Measurements from ENCODE around the gene ELP4. TPM values are rescaled to one million over a fixed set of nuclear protein-coding genes. Genes with fewer than 3 reads are reported as not detected.

The ELP4 gene
- total and polyA plus RNA-seq, 2 experiments from 2014 or later: 28.2 to 38.3 TPM

DNA sequence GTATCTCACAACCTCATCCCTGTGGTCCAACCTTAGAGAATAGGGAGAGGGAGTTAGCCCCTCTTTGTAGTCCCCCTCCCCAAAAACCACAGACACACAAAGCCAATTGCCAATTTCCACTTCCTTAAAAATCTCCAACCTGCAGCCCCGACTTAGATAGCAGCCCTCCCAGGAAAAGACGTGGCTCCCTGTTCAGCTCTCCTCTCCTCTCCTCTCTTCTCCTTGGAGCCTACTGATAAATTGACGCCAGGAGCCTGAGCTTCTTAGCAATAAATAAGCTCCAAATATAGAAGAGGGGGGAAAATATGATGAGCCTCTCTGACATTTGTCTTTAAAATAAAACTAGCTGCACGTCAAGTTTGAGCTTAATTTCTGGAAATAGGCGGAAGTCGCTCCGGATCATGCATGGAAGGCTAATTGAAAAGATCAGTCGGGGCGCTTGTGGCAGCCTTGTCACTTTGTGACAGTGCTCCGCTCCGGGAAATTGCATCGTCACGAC, 294.3 kb downstream of the ELP4 start:
- Histone ChIP-seq H3K4me1 (ENCODE audit: insufficient read depth) (peaks cover 71% of the 10 kb centered on the region), H3F3A (replicated peaks; ENCODE audit: low read depth) (peaks cover 51% of the 10 kb centered on the region), H3K27me3 (ENCODE audit: insufficient read depth) (peaks cover 100% of the 10 kb centered on the region), H3K4me2 (peak overlapping the region; percentile 74), H3K79me2 (replicated peaks; ENCODE audit: insufficient read depth) (no peaks in the 10 kb centered on the region), H3K36me3 (ENCODE audit: insufficient read depth) (no peaks in the 10 kb centered on the region), H4K20me1 (replicated peaks; ENCODE audit: insufficient read depth) (peaks cover 29% of the 10 kb centered on the region), H3K27ac (ENCODE audit: low read depth) (no peak overlapping the region), H3K4me3 (peak overlapping the region; percentile 58), H2AFZ (no peak overlapping the region), H3K9me2 (ENCODE audit: insufficient read depth) (no peaks in the 10 kb centered on the region)
- TF ChIP-seq EZH2 (IDR thresholded peaks at IDR 0.05; ENCODE audit: low read depth, unreplicated experiment) (peak; percentile 99), ZNF114 (CRISPR knock-in tag; IDR thresholded peaks at IDR 0.05) (no peak), JUNB (IDR thresholded peaks at IDR 0.05; ENCODE audit: unreplicated experiment) (no peak), EZH2phosphoT487 (IDR thresholded peaks at IDR 0.05; ENCODE audit: unreplicated experiment) (peak; percentile 39)
- TF ChIP-seq, protein P1, sequence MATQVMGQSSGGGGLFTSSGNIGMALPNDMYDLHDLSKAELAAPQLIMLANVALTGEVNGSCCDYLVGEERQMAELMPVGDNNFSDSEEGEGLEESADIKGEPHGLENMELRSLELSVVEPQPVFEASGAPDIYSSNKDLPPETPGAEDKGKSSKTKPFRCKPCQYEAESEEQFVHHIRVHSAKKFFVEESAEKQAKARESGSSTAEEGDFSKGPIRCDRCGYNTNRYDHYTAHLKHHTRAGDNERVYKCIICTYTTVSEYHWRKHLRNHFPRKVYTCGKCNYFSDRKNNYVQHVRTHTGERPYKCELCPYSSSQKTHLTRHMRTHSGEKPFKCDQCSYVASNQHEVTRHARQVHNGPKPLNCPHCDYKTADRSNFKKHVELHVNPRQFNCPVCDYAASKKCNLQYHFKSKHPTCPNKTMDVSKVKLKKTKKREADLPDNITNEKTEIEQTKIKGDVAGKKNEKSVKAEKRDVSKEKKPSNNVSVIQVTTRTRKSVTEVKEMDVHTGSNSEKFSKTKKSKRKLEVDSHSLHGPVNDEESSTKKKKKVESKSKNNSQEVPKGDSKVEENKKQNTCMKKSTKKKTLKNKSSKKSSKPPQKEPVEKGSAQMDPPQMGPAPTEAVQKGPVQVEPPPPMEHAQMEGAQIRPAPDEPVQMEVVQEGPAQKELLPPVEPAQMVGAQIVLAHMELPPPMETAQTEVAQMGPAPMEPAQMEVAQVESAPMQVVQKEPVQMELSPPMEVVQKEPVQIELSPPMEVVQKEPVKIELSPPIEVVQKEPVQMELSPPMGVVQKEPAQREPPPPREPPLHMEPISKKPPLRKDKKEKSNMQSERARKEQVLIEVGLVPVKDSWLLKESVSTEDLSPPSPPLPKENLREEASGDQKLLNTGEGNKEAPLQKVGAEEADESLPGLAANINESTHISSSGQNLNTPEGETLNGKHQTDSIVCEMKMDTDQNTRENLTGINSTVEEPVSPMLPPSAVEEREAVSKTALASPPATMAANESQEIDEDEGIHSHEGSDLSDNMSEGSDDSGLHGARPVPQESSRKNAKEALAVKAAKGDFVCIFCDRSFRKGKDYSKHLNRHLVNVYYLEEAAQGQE (IDR thresholded peaks at IDR 0.05; ENCODE audit: unreplicated experiment): no peak
- no peak for ATAC-seq
- peaks cover 99% of the 10 kb centered on the region for H3K27me3 Mint-ChIP-seq (ENCODE audit: insufficient read depth, low read depth, poor library complexity)
- H3K36me3 Mint-ChIP-seq (ENCODE audit: low read depth): no peaks in the 10 kb centered on the region
- peak overlapping the region; percentile 65 for H3K4me3 Mint-ChIP-seq
- H3K4me1 Mint-ChIP-seq: peaks cover 63% of the 10 kb centered on the region
- no peak overlapping the region for H3K27ac Mint-ChIP-seq
- DNase-seq (ENCODE audit: low spot score): peak; percentile 71
- peaks cover 7% of the 10 kb centered on the region; the same call in 2 of the 3 replicates for H3K9me3 Mint-ChIP-seq

DNA sequence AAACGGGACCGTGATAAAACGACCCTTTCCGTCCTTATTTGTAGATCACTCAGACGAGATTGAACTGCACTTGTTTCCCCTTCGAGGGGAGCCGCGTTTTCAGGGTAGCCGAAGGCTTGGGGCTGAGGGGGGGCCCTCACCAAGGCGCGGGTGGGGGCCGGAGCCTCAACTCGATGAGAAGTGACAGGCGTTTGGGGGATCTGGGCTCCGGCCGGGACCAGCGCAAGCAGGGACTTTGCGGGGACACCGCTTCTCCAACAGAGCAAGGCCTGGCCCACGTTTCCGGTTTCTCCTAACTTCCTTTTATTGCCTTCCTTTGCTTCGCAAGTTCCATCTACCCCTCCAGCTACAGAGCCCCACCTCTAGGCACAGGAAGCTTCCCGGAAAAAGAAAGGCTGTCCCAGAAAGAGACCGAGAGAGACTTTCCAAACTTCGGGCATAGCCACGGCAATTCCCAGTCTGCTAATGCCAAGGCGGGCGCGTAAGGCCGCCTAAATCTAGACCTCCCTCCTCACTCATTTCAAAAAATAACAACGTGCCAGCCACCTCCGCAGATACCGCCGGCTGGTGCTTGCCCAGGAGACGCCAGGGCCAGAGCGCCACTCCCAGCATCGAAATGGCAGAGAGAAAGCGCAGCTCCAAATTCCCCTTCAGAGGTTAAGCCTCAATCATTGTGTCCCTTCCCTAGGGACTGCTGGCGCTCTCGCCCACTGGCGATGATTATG, 294.9 kb downstream of the ELP4 start:
- Histone ChIP-seq H3K79me2 (replicated peaks; ENCODE audit: insufficient read depth) (no peaks in the 10 kb centered on the region), H3K27ac (ENCODE audit: low read depth) (no peak overlapping the region), H3K27me3 (ENCODE audit: insufficient read depth) (peaks cover 100% of the 10 kb centered on the region), H2AFZ (peak overlapping the region; percentile 84), H3K4me1 (ENCODE audit: insufficient read depth) (peaks cover 77% of the 10 kb centered on the region), H4K20me1 (replicated peaks; ENCODE audit: insufficient read depth) (peaks cover 29% of the 10 kb centered on the region), H3K4me3 (peak overlapping the region; percentile 58), H3K4me2 (peak overlapping the region; percentile 74), H3F3A (replicated peaks; ENCODE audit: low read depth) (peaks cover 57% of the 10 kb centered on the region), H3K36me3 (ENCODE audit: insufficient read depth) (no peaks in the 10 kb centered on the region), H3K9me2 (ENCODE audit: insufficient read depth) (no peaks in the 10 kb centered on the region)
- Mint-ChIP-seq H3K27me3 (ENCODE audit: insufficient read depth, low read depth, poor library complexity) (peaks cover 99% of the 10 kb centered on the region), H3K4me3 (peak overlapping the region; percentile 65), H3K27ac (no peak overlapping the region), H3K9me3 (peaks cover 10% of the 10 kb centered on the region; the same call in 2 of the 3 replicates), H3K36me3 (ENCODE audit: low read depth) (peaks cover under 1% of the 10 kb centered on the region; the same call in 1 of the 3 replicates), H3K4me1 (peaks cover 69% of the 10 kb centered on the region)
- DNase-seq (ENCODE audit: low spot score): peak; percentile 65
- ATAC-seq: no peak
- TF ChIP-seq, protein P2, sequence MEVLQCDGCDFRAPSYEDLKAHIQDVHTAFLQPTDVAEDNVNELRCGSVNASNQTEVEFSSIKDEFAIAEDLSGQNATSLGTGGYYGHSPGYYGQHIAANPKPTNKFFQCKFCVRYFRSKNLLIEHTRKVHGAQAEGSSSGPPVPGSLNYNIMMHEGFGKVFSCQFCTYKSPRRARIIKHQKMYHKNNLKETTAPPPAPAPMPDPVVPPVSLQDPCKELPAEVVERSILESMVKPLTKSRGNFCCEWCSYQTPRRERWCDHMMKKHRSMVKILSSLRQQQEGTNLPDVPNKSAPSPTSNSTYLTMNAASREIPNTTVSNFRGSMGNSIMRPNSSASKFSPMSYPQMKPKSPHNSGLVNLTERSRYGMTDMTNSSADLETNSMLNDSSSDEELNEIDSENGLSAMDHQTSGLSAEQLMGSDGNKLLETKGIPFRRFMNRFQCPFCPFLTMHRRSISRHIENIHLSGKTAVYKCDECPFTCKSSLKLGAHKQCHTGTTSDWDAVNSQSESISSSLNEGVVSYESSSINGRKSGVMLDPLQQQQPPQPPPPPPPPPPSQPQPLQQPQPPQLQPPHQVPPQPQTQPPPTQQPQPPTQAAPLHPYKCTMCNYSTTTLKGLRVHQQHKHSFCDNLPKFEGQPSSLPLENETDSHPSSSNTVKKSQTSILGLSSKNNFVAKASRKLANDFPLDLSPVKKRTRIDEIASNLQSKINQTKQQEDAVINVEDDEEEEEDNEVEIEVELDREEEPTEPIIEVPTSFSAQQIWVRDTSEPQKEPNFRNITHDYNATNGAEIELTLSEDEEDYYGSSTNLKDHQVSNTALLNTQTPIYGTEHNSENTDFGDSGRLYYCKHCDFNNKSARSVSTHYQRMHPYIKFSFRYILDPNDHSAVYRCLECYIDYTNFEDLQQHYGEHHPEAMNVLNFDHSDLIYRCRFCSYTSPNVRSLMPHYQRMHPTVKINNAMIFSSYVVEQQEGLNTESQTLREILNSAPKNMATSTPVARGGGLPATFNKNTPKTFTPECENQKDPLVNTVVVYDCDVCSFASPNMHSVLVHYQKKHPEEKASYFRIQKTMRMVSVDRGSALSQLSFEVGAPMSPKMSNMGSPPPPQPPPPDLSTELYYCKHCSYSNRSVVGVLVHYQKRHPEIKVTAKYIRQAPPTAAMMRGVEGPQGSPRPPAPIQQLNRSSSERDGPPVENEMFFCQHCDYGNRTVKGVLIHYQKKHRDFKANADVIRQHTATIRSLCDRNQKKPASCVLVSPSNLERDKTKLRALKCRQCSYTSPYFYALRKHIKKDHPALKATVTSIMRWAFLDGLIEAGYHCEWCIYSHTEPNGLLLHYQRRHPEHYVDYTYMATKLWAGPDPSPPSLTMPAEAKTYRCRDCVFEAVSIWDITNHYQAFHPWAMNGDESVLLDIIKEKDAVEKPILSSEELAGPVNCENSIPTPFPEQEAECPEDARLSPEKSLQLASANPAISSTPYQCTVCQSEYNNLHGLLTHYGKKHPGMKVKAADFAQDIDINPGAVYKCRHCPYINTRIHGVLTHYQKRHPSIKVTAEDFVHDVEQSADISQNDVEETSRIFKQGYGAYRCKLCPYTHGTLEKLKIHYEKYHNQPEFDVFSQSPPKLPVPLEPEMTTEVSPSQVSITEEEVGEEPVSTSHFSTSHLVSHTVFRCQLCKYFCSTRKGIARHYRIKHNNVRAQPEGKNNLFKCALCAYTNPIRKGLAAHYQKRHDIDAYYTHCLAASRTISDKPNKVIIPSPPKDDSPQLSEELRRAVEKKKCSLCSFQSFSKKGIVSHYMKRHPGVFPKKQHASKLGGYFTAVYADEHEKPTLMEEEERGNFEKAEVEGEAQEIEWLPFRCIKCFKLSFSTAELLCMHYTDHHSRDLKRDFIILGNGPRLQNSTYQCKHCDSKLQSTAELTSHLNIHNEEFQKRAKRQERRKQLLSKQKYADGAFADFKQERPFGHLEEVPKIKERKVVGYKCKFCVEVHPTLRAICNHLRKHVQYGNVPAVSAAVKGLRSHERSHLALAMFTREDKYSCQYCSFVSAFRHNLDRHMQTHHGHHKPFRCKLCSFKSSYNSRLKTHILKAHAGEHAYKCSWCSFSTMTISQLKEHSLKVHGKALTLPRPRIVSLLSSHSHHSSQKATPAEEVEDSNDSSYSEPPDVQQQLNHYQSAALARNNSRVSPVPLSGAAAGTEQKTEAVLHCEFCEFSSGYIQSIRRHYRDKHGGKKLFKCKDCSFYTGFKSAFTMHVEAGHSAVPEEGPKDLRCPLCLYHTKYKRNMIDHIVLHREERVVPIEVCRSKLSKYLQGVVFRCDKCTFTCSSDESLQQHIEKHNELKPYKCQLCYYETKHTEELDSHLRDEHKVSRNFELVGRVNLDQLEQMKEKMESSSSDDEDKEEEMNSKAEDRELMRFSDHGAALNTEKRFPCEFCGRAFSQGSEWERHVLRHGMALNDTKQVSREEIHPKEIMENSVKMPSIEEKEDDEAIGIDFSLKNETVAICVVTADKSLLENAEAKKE (CRISPR knock-in tag; IDR thresholded peaks at IDR 0.05): no peak
- TF ChIP-seq EZH2phosphoT487 (IDR thresholded peaks at IDR 0.05; ENCODE audit: unreplicated experiment): peak; percentile 12
- peak; percentile 97 for TF ChIP-seq EZH2 (IDR thresholded peaks at IDR 0.05; ENCODE audit: low read depth, unreplicated experiment)
